DOHH2 (cell line): Measurements from ENCODE around the gene ASB9.
"Not testable (repeated sequence)": the region's sequence is repeated elsewhere in the genome, so short reads cannot be mapped to it uniquely, and the experiment has no call there.

ENCODE experiments used
- H3F3A ChIP-seq: fragments of 200-600 bp; sonication (generic), shearing (Covaris generic); 2 replicates; pipeline ENCODE4 v1.6.0; 2016; ENCODE audit warnings: antibody characterized with exemption, mild to moderate bottlenecking; ENCODE audit not compliant: control insufficient read depth, insufficient read depth
- H3K27ac ChIP-seq: fragments of 200-600 bp; sonication (generic); 2 replicates; pipeline ENCODE4 v1.5.1; 2014; ENCODE audit warnings: low read depth, mild to moderate bottlenecking, low read length, moderate library complexity
- H3K27me3 ChIP-seq: fragments of 200-600 bp; sonication (generic); 2 replicates; pipeline ENCODE4 v1.6.1; 2014; ENCODE audit warnings: mild to moderate bottlenecking, low read length, mixed read lengths; ENCODE audit not compliant: control insufficient read depth
- H3K36me3 ChIP-seq: fragments of 200-600 bp; sonication (generic); 2 replicates; pipeline ENCODE4 v1.6.1; 2014; ENCODE audit warnings: mild to moderate bottlenecking, low read length, moderate library complexity, mixed read lengths; ENCODE audit not compliant: control insufficient read depth
- H3K4me1 ChIP-seq: fragments of 200-600 bp; sonication (generic); 2 replicates; pipeline ENCODE4 v1.6.1; 2014; ENCODE audit warnings: mild to moderate bottlenecking, low read length, mixed read lengths; ENCODE audit not compliant: control insufficient read depth
- H3K4me2 ChIP-seq: fragments of 200-600 bp; sonication (generic); 2 replicates; pipeline ENCODE4 v1.6.0; 2014; ENCODE audit warnings: mild to moderate bottlenecking, low read length, moderate library complexity
- H3K4me3 ChIP-seq: fragments of 200-600 bp; sonication (generic); 2 replicates; pipeline ENCODE4 v1.5.1; 2014; ENCODE audit warnings: mild to moderate bottlenecking, low read length, mixed read lengths
- H3K79me2 ChIP-seq: fragments of 200-600 bp; sonication (generic); 2 replicates; pipeline ENCODE4 v1.6.1; 2014; ENCODE audit warnings: mild to moderate bottlenecking, low read length, mixed read lengths; ENCODE audit not compliant: control insufficient read depth
- H3K9me2 ChIP-seq: fragments of 200-600 bp; sonication (generic); replicated peaks from 2 replicates; pipeline ENCODE4 v1.6.1; 2014; ENCODE audit warnings: mild to moderate bottlenecking, low read length, mixed read lengths; ENCODE audit not compliant: control insufficient read depth
- H3K9me3 ChIP-seq: fragments of 200-600 bp; sonication (generic); 2 replicates; pipeline ENCODE4 v1.6.1; 2014; ENCODE audit warnings: antibody characterized with exemption, low read length, mixed read lengths; ENCODE audit not compliant: control insufficient read depth, insufficient read depth
- H4K20me1 ChIP-seq: fragments of 200-600 bp; sonication (generic); 2 replicates; pipeline ENCODE4 v1.6.0; 2014; ENCODE audit warnings: low read depth, mild to moderate bottlenecking, antibody characterized with exemption, low read length, moderate library complexity; ENCODE audit not compliant: control insufficient read depth, insufficient read depth
- EZH2phosphoT487 ChIP-seq: fragments of 200-600 bp; sonication (generic); IDR thresholded peaks from 2 replicates; pipeline ENCODE4 v1.6.1; 2017; ENCODE audit warnings: borderline replicate concordance, mild to moderate bottlenecking, antibody characterized with exemption, low read length, moderate library complexity, mixed read lengths
- TF ChIP-seq, protein P1 (sequence below): fragments of 200-600 bp; sonication (generic); IDR thresholded peaks from one replicate; pipeline ENCODE4 v1.5.1; 2014; ENCODE audit warnings: antibody characterized with exemption, mild to moderate bottlenecking, low read depth, low read length; ENCODE audit not compliant: poor library complexity, severe bottlenecking

The ASB9 gene

GRCh38 chrX:15274946-15275345, 5.1 kb upstream of the ASB9 start:
- no peak for TF ChIP-seq EZH2phosphoT487
- TF ChIP-seq, protein P1, sequence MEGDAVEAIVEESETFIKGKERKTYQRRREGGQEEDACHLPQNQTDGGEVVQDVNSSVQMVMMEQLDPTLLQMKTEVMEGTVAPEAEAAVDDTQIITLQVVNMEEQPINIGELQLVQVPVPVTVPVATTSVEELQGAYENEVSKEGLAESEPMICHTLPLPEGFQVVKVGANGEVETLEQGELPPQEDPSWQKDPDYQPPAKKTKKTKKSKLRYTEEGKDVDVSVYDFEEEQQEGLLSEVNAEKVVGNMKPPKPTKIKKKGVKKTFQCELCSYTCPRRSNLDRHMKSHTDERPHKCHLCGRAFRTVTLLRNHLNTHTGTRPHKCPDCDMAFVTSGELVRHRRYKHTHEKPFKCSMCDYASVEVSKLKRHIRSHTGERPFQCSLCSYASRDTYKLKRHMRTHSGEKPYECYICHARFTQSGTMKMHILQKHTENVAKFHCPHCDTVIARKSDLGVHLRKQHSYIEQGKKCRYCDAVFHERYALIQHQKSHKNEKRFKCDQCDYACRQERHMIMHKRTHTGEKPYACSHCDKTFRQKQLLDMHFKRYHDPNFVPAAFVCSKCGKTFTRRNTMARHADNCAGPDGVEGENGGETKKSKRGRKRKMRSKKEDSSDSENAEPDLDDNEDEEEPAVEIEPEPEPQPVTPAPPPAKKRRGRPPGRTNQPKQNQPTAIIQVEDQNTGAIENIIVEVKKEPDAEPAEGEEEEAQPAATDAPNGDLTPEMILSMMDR: no peak
- no peaks in the 10 kb centered on the region for H3K9me2 ChIP-seq
- no peaks in the 10 kb centered on the region for H3K27me3 ChIP-seq
- no peak overlapping the region for H3K4me3 ChIP-seq
- H3K36me3 ChIP-seq: no peaks in the 10 kb centered on the region
- no peaks in the 10 kb centered on the region for H3K9me3 ChIP-seq
- H4K20me1 ChIP-seq: no peaks in the 10 kb centered on the region
- no peaks in the 10 kb centered on the region for H3K4me1 ChIP-seq
- H3K27ac ChIP-seq: no peak overlapping the region
- no peak overlapping the region for H3K4me2 ChIP-seq
- no peaks in the 10 kb centered on the region for H3K79me2 ChIP-seq
- no peaks in the 10 kb centered on the region for H3F3A ChIP-seq

- not testable (repeated sequence) for H3K4me2 ChIP-seq, H3K9me2 ChIP-seq, H3K79me2 ChIP-seq, H3K4me1 ChIP-seq, H3K9me3 ChIP-seq, H3K4me3 ChIP-seq, H3K36me3 ChIP-seq, H4K20me1 ChIP-seq, H3K27ac ChIP-seq, H3F3A ChIP-seq, H3K27me3 ChIP-seq
These were observed 3.4 kb upstream of the ASB9 start for GRCh38 chrX:15273275-15273674.

DNA sequence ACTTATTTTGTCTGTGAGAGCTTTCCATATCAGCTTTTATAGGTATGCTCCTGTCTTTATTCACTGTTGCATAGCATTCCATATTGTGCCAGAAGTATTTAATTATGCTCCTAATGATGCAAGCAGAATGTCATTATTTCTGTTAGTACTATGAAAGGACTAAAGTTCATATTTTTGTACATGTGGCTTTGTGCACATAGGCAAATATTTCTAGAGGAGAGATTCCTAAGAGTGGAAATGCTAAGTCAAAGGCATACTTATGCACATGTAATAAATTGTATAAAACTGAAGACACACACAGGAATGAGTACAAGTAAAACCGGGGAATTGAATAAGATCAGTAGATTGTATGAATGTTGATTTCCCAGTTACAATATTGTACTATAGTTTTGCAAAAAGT, 1.9 kb upstream of the ASB9 start:
- TF ChIP-seq EZH2phosphoT487: no peak
- TF ChIP-seq, protein P1: no peak
- H3K4me3 ChIP-seq: no peak overlapping the region
- H3K27me3 ChIP-seq: no peaks in the 10 kb centered on the region
- H3K79me2 ChIP-seq: no peaks in the 10 kb centered on the region
- H3K27ac ChIP-seq: no peak overlapping the region
- no peaks in the 10 kb centered on the region for H3K36me3 ChIP-seq
- H3K4me1 ChIP-seq: no peaks in the 10 kb centered on the region
- H3K9me2 ChIP-seq: no peaks in the 10 kb centered on the region
- H3K4me2 ChIP-seq: no peak overlapping the region
- H3K9me3 ChIP-seq: no peaks in the 10 kb centered on the region
- no peaks in the 10 kb centered on the region for H4K20me1 ChIP-seq
- no peaks in the 10 kb centered on the region for H3F3A ChIP-seq

GRCh38 chrX:15269120-15269519, 763 bp downstream of the ASB9 start:
- Histone ChIP-seq H3K36me3 (no peaks in the 10 kb centered on the region), H3K79me2 (no peaks in the 10 kb centered on the region), H4K20me1 (no peaks in the 10 kb centered on the region), H3K27ac (no peak overlapping the region), H3K4me2 (no peak overlapping the region), H3F3A (no peaks in the 10 kb centered on the region), H3K4me3 (no peak overlapping the region), H3K9me2 (no peaks in the 10 kb centered on the region), H3K4me1 (no peaks in the 10 kb centered on the region), H3K27me3 (no peaks in the 10 kb centered on the region), H3K9me3 (no peaks in the 10 kb centered on the region)
- TF ChIP-seq, protein P1: no peak
- no peak for TF ChIP-seq EZH2phosphoT487
